NCI-H526 (cell line): ENCODE measurements around the gene MYADML2.
"Not testable (repeated sequence)": the region's sequence is repeated elsewhere in the genome, so short reads cannot be mapped to it uniquely, and the experiment has no call there.

Source experiments
- DNase-seq, 2 experiments: peaks; one replicate each; lab custom pipeline; 2025; lab: John Stamatoyannopoulos, UW

Gene MYADML2, protein sequence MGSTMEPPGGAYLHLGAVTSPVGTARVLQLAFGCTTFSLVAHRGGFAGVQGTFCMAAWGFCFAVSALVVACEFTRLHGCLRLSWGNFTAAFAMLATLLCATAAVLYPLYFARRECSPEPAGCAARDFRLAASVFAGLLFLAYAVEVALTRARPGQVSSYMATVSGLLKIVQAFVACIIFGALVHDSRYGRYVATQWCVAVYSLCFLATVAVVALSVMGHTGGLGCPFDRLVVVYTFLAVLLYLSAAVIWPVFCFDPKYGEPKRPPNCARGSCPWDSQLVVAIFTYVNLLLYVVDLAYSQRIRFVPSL

DNA sequence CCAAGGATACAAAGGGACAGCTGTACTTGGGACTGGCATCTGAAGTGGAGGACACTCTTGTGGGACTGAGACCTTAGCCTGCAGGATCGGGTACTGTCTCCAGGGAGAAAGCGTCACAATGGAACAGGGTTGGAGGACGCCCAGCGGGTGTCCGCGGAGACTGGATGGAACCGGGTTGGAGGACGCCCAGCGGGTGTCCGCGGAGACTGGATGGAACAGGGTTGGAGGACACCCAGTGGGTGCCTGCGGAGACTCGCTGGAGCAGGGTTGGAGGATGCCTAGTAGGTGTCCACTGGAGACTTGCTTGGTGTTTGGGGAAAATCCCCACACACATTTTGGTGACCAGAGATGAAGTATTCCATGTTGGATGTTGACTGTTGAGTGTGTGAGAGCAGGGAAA is at the start of gene MYADML2:
TSS of gene MYADML2 (minus strand) at position 45 of the 400 bp plus-strand sequence. CDS start 5,492 bp downstream, outside the sequence.
- DNase-seq, result no peak

DNA sequence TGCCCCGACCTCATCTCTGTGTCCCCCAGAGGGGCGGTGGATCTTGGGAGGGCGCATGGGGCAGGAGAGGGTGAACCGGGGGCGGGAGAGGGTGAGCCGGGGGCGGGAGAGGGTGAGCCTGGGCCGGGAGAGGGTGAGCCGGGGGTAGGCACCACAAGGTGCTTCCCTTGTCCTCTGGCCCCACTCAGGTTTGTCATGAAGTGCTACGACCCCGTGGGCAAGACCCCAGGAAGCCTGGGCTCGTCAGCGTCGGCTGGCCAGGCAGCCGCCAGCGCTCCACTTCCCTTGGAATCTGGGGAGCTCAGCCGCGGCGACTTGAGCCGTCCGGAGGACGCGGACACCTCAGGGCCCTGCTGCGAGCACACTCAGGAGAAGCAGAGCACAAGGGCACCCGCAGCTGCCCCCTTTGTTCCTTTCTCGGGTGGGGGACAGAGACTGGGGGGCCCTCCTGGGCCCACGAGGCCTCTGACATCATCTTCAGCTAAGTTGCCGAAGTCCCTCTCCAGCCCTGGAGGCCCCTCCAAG is 49.3 kb upstream of the MYADML2 start:
- DNase-seq, result no peak

DNA sequence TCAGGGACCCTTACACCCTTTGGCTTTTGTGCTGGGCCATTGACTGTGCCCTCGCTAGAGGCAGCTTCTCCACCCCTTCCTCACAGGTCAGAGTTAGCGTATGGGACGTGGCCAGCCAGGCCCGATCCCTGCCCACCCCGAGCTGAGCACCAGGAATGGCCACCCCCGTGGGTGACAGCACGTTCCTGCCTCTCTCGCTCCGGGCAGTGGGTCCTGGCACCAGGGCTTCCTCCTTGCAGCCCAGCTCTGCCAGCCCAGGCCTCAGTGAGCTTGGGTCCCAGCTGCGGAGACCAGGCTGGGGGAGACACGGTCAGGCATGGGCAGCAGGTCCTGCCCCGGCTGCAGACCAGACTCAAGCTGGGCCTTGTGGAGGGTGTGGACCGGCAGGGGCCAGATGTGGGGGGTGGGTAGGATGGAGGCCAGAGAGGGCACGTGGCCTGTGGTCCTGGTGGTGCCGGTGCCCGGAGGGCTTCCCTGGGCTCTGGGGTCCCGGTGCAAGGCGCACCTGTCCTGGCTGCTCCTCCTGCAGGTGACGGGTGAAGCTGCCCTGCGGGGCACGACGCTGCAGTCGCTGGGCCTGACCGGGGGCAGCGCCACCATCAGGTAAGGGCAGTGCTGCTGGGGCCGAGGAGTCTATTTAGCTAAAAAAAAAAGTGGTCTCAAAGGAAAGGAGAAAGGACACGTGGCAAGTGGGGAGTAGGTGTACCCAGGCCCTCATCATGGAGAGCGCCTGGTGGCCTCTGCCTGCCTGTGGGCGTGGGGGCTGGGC is 48.6 kb upstream of the MYADML2 start:
- no peak for DNase-seq

DNA sequence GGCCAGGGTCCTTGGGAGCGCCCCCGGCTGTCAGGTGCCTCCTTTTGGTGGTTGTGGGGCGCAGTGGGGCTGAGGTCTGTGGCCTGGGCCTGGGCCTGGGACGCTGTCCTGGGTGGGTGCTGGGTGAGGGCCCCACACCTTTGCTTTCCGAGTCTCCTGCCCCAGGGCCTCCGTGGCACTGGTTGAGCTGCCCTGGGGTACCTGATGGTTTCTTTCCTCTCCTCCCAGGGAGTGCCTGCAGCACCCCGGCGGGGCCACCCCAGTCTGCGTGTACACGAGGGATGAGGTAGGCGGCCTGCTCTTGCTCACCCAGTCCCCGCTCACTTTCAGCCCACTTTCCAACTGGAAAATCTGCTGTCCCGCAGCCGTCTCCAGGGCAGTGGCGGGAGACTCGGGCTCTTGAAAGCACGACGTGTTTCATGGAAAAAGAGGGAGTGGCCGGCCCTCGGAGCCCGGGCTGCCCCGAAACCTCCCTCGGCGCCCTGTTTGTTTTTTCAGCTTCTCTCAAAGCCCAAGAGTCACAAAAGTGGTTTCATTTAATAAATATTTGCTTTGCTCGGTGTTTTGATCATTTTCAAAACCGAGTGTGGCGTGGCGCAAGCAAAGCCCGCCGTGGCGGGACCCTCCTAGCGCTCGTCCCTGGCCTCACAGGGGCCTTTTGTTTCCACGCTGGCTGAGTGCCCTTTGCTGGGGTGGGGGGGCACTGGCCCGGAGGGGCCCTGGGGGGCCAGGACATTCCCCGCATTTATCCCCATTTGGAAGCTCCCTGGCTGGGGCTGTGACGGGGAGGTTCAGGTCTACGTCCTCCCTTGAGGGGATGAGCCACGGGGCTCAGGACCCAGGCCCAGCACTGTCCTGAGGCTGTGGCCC is 47.8 kb upstream of the MYADML2 start:
- no peak for DNase-seq

DNA sequence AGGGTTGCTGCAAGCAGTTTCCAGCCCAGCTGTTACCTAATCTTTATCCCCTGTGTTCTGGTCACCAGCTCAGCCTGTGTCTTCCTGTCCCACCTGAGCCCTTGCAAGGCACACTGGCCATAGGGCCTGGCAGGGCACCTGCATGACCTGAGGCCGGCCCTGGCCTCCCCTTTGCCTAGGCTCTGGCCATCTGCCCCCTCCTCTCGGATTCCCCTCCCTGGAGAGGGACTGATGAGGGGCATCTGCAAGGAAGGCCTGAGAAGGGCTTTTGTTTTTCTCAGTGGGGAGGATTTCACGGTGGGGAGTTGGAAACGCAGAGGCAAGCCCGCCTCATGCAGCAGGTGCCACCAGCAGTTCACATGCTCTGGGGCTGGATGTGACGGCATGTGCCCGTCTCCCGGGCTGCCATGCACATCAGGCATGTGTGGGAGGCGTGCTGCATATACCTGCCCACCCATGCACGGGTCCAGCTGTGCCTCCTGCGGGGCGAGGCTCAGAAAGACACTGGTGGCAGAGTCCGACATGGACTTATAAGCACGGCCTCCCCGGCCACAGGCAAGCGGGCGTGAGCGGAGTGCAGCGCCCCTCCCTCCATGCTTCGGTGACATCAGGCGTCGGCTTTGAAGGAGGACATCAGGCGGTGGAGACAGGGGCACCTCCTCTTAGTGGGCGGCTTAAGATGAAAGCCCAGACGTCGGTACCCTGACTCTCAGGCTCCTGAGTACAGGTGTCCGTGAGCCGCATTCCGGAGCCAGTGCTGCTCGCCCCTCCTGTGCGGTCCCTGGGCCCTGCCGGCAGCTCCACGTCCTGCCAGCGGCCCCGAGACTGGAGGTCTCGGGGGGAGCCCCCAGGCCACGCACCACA is 46.9 kb upstream of the MYADML2 start:
- no peak for DNase-seq

DNA sequence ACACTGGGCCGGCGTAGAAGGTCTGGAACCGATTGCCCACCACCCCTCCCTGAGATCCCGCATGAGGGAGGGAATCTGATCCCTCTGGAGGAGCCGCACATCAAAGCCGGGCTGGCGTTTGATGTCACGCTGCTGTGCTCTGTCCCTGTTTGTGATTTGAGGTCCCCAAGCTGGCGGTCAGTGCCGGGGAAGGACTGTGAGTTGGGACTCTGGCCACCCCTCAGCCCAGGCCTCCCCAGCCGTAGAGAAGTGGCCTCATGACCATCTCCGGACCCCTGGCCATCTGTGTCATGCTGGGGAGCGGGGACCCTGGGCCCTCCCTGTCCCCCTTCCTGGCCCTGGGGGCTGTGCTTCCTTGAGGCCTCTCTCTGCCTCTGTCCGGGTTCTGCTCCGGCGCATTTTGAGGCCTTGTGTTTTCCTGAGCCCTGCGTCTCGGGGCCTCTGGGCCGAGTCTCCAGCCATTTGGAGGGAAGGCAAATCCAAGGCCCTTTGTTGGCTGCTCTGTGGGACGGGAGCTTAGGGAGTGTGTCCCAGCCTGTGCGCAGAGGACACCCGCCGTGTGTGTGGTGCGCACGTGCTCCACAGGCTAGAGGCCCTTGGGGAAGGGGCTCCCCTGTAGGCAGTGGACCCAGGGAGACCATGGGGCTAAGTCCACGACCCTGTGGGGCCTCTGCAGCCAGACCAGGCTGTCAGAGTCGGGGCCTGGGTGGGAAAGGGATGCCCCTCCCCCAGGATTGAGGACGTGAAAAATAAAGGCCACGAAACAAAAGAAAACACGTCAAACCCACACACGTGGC is 45.5 kb upstream of the MYADML2 start:
- DNase-seq, result no peak

DNA sequence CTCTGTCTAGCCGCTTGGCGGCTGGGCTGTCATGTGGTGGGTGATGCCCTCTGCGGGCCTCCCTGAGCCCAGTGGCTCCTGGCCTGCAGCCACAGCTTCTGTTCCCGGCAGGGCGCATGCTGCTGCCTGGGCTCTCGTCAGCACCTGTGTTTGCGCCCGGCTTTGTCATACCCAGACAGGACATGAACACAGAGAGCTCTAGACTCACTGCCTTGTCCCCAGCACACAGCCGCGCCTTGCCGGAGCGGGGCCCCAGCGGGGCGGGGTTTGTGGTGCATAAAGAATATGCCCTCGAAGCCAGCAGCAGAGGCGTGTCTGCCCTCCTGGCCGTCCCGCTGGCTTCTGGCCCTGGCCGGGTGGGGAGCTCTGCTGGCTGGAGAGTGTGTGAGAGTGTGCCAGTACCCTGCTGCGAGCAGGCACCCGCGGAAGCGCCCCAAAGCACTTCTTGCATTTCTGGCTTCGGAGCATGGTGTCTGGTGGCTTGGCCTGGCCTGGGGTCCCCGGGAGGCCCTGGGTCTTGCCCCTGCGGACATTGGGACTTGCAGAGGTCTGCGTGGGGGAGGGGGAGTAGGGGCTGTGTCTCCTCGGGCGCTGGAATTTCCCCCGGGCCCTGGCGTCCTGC is 44.8 kb upstream of the MYADML2 start:
- DNase-seq, result peak in 1 of 2 experiments; percentile 61

DNA sequence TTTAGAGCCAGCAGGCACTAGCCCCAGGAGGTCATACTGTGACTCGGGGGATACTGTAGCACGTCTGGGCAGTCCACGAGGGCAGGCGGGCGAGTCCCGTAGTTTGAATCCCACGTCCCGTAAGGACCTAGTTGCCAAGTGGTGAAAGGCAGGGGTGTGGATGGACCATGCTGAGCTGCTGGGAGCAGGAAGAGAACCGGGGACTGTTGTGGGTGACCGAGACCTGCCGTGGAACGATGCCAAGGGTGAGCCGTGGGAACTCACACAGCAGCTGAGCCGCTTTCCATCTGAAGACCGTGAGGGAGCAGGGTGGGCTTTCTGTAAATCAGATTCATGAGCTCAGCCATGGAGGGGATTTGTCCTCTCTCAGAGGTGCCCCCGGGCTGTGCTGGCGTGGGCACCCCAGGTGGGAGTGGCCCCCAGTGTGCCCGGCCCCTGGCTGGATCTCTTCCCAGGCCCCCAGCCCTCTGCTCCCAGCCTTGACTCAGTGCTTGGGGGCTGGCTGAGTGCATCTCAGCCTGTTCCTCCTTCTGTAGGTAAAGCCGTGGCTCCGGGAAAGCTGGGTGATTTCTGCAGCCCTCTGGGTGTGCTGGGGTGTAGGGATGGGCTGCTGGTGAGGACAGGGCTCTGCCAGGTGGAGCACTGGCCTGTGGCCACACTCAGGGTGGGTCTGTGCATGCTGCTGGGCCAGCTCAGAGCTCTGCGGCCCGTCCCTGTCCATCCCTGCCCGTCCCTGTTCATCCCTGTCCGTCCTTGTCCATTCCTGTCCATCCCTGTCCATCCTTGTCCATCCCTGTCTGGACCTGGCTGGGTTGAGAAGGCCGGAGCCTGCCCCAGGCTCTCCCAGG is 44.0 kb upstream of the MYADML2 start:
- no peak for DNase-seq

DNA sequence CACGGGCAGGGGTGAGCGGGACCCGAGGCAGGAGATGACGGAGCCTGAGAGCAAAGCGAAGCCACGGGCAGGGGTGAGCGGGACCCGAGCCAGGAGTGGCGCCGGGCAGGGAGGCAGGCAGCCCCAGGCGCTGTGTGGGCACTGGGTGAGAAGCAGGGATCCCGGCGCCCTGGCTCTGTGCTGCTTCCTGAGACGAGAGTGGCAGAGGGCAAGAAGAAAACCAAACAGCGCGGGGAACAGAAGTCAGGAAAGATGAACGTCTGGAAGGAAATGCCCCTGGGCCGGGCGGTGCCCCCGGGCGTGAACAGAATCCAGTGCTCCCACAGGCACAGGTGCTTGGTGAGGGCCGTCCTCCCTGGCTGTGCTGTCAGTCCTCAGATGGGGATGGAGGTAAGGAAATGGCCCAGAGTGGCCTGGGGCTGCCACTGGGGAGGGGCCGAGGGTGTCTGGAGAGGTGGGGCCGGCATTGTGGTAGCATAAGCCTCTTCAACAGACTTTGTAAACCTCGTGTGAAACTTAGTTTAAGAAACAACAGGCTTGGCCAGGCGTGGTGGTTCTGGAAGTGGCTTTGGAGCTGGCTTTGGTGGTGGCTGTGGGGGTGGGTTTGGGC is 40.2 kb upstream of the MYADML2 start:
- DNase-seq, result no peak

DNA sequence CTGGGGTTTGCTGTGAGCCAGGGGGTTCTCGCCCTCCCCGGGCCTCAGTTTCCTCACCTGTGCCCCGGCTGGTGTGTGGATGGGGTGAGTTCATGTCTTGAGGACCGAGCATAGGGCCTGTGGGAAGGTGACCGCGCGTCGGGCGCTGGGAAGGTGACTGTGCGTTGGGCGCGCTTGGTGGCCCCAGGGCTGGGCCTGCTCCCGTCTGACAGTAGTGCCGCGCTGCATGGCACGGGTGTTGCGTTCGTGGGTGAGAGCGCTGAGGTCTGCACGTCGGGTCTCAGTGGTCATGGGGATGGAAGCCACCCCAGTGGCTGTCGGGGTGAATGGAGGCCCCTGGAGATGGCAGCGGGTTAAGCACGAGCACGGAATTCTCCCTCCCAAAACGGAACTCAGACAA is 39.6 kb upstream of the MYADML2 start:
- DNase-seq, result no peak

DNA sequence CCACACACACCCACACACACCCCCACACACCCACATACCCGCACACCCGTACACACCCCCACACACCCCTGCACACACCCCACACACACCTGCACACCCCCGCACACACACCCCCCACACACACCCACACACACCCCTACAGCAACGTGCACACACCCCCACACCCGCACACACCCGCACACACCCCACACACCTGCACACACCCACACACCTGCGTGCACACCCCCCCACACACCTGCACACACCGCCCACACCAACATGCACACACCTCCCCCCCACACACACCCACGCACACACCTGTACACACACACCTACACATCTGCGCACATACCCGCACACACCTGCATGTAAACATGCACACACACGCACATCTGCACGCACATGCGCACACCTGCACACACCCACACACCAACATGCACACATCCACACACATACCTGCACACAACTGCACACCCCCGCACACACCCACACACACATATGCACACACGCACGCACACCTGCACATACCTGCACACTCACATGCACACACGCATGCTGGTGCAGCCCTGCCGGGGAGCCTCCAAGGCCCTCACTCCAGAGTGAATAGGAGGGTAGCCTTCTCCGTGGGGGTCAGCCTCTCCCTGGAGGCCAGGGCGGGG is 37.9 kb upstream of the MYADML2 start:
- no peak for DNase-seq

DNA sequence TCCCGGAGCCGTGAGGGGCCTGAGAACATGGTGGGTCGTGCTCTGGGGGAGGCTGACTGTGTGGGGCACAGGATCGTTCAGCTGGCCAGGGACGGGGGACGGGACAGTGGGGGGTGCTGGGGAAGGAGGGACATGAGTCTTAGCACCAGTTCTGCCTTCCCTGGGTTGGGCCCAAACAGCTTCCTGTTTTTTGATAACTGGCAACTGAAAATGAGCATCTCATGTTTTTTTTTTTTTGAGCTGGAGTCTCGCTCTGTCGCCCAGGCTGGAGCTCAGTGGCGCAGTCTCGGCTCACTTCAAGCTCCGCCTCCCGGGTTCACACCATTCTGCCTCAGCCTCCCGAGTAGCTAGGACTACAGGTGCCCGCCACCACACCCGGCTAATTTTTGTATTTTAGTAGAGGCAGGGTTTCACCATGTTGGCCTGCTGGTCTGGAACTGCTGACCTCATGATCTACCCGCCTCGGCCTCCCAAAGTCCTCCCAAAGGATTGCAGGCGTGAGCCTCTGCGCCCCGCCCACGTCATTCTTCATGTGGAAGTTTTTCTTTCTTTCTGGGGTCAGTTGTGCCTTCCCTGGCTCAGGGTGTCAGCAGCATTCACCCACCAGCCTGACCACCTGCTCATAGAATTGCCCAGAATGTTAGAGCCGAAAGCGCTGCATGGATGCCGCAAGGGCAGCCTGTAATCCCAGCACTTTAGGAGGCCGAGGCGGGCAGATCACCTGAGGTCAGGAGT is 36.8 kb upstream of the MYADML2 start:
- DNase-seq, result no peak

DNA sequence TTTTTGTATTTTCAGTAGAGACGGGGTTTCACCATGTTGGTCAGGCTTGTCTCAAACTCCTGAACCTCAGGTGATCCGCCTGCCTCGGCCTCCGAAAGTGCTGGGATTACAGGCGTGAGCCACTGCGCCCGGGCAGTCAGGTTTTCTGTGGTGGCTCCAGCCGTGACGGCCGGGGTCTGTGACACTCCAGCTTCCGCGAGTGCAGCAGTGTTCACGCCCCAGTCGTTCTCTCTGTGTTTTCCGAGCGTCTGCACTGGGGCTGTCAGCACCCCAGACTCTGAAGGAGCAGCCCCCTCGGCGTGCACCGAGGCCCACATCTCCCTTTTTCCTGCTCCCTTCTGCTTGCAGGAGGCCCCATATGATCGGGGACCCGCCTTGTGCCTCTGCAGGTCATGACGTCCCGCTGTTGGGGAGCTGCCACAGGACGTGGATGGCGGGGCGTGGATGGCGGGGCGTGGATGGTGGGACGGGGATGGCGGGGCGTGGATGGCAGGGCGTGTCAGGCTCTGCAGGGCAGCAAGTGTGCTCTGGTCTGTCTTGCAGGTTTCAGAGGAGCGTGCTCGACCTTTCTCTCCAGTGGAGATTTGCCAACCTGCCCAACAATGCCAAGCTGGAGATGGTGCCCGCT is 36.1 kb upstream of the MYADML2 start:
- DNase-seq, result no peak

DNA sequence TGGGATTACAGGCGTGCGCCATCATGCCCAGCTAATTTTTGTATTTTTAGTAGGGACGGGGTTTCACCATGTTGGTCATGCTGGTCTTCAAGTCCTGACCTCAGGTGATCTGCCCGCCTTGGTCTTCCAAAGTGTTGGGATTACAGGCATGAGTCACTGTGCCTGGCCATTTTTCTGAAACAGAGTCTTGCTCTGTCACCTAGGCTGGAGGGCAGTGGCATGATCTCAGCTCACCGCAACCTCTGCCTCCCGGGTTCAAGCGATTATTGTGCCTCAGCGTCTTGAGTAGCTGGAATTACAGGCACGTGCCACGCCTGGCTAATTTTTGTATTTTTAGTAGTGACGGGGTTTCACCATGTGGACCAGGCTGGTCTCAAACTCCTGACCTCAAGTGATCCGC is 34.5 kb upstream of the MYADML2 start:
- DNase-seq, result not testable (repeated sequence)

DNA sequence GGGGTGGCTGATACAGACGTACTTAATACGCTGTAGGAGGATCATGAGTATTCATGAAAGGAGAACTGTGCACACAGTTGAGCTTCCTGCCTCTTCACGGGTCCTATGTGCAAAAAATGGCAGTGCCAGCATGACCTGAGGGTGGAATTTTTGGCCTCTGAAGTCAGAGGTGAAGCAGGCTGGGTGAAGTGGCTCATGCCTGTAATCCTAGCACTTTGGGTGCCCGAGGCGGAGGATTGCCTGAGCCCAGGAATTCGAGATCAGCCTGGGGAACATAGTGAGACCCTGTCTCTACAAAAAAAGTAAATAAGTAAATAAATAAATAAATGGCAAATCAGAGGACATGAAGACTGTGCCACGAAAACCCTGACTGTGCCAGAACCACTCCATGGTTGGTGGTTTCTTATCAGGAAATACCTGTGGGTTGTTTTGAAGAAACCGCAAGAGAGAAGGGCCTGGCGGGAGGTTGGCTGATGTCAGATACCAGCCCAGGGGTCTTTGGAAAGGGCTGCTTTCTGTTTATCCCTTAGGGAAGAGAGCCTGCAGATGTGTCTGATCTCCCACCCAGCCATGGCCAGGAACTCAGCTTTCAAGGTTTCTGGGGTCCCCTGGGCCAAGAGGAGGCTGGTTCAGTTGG is 33.8 kb upstream of the MYADML2 start:
- no peak for DNase-seq

DNA sequence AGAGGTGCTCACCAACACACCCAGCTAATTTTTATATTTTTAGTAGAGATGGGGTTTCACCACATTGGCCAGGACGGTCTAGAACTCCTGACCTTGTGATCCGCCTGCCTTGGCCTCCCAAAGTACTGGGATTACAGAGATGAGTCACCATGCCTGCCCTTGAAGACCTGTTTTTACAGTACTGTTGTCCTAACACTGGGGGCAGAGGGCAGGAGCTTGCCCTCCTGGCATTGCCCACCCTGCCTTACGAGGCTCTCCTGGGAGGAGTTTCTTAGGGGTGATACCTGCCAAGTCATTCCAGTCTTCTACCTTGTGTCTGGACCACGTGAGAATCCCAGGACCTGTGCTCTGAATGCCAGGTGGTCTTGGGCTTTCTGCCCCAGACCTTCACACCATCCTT is 33.1 kb upstream of the MYADML2 start:
- no peak for DNase-seq
